ENCODE results near the gene RAD51B.

RAD51B gene

GRCh38 chr14:68518166-68518565, 698.6 kb downstream of the RAD51B start:
- WGBS, 2 experiments (ENCODE audit: insufficient coverage in 2 of 2): 78 to 85% methylated on average over 6 to 8 of the region's 8 CpGs
- Histone ChIP-seq H3K27ac (ENCODE audit: low read depth, low read length, severe bottlenecking) (no peak overlapping the region), H3K36me3 (ENCODE audit: control insufficient read depth, insufficient read depth, low read length) (no peaks in the 10 kb centered on the region), H3K4me1 (ENCODE audit: control insufficient read depth, insufficient read depth, low read length, poor library complexity, severe bottlenecking) (peaks cover 30% of the 10 kb centered on the region), H3K4me3 (ENCODE audit: extremely low read depth, insufficient read depth, low read length, poor library complexity, severe bottlenecking) (no peak overlapping the region), H3K9me3 (ENCODE audit: control insufficient read depth, low read length) (no peaks in the 10 kb centered on the region)

GRCh38 chr14:68518761-68519670, 699.4 kb downstream of the RAD51B start:
- no peak overlapping the region for H3K27ac ChIP-seq (ENCODE audit: low read depth, low read length, severe bottlenecking)
- no peak overlapping the region for H3K4me3 ChIP-seq (ENCODE audit: extremely low read depth, insufficient read depth, low read length, poor library complexity, severe bottlenecking)
- H3K4me1 ChIP-seq (ENCODE audit: control insufficient read depth, insufficient read depth, low read length, poor library complexity, severe bottlenecking): peaks cover 29% of the 10 kb centered on the region
- no peaks in the 10 kb centered on the region for H3K36me3 ChIP-seq (ENCODE audit: control insufficient read depth, insufficient read depth, low read length)
- 87 to 89% methylated on average over 3 of the region's 7 CpGs for WGBS, 2 experiments (ENCODE audit: insufficient coverage in 2 of 2)
- H3K9me3 ChIP-seq (ENCODE audit: control insufficient read depth, low read length): no peaks in the 10 kb centered on the region

DNA sequence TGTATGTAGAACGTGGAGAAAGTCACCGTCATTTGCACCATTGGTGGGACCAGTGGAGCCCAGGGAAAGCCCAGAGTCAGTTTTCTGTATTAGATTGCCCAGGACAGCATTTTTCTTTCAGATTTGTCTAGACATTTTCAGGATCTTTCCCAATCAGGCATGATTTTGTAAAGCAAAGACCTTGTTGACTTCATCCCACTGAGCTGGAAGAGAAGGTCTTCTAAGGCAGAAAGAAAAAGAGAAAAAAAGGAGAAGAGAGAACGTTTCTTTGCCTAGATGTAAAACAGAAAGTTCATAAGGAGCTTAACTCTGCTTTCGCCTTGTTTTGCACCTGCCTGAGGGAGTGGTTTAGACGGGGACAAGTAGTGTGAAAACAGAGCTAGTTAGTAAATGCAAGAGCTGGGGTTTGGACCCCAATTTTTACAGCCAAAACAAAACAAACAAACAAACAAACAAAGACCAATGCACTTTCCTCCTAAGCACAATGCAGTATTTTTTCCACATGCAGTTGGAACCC, 700.1 kb downstream of the RAD51B start:
- 90 to 98% methylated on average over 4 of the region's 5 CpGs for WGBS, 2 experiments (ENCODE audit: insufficient coverage in 2 of 2)
- Histone ChIP-seq H3K27ac (ENCODE audit: low read depth, low read length, severe bottlenecking) (no peak overlapping the region), H3K9me3 (ENCODE audit: control insufficient read depth, low read length) (peaks cover under 1% of the 10 kb centered on the region), H3K4me3 (ENCODE audit: extremely low read depth, insufficient read depth, low read length, poor library complexity, severe bottlenecking) (no peak overlapping the region), H3K36me3 (ENCODE audit: control insufficient read depth, insufficient read depth, low read length) (no peaks in the 10 kb centered on the region), H3K4me1 (ENCODE audit: control insufficient read depth, insufficient read depth, low read length, poor library complexity, severe bottlenecking) (peaks cover 29% of the 10 kb centered on the region)

DNA sequence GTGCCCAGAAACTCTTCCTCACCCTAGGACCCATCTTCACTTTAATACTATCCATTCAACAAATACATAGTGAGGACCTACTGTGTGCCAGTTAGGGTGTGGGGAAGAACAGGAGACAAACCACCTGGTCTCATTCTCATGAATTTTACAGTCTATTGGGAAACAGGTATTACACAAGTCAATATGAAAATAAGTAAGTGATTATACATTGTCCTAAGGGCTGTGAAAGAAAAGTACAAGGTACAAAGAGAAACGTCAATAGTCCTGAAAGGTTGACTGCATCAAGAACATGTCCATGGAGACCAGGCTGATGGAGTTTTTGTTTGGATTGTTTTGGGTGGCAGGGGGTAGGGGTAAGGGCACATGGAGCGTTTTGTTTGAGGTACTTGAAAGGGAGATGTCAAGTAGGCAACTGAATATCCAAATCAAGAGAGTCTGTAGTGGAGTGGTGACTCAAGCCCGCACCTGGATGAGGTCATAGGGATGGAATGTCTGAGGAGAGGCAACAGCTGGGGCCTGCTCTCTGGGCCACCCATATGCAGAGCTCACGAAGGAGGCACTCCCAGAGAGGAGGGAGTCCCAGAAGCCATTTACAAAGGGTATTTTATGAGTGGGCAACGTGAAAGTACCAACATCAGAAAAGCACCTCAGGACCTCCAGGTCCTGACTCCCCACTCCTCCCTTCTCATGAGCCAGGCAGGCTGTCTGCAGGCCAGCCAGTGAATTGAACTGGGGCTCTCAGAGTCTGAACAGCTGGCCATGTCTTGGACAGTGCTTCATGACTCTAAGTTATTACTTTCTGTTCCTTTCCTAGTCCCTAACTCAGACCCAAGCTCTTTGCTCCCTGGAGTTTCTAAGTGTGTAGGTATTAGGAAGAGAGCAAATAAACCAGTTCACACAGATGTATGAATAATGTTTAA, 701.3 kb downstream of the RAD51B start:
- no peaks in the 10 kb centered on the region for H3K36me3 ChIP-seq (ENCODE audit: control insufficient read depth, insufficient read depth, low read length)
- H3K4me3 ChIP-seq (ENCODE audit: extremely low read depth, insufficient read depth, low read length, poor library complexity, severe bottlenecking): no peak overlapping the region
- peaks cover 9% of the 10 kb centered on the region for H3K9me3 ChIP-seq (ENCODE audit: control insufficient read depth, low read length)
- WGBS, 2 experiments (ENCODE audit: insufficient coverage in 2 of 2): 69 to 82% methylated on average over 4 of the region's 5 CpGs
- H3K4me1 ChIP-seq (ENCODE audit: control insufficient read depth, insufficient read depth, low read length, poor library complexity, severe bottlenecking): peaks cover 29% of the 10 kb centered on the region
- peak overlapping the region; percentile 11 for H3K27ac ChIP-seq (ENCODE audit: low read depth, low read length, severe bottlenecking)

DNA sequence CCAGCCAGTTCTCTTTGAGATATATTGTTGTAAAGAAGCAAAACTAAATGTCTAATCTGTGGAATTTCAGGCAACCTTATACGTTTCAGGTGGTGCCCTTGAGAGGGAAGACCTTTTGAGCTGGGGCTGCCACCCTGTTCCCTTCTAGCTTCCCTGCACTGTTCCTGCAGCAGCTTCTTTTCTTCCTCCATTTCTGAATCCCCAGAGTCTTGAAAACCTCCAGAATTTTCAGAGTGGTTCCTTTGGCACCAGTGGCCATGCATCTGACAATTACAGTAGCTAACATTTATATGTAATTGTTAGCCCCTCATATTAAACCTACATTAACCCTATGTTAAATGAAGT, 702.0 kb downstream of the RAD51B start:
- H3K4me1 ChIP-seq (ENCODE audit: control insufficient read depth, insufficient read depth, low read length, poor library complexity, severe bottlenecking): peaks cover 30% of the 10 kb centered on the region

GRCh38 chr14:68521961-68522509, 702.5 kb downstream of the RAD51B start:
- H3K36me3 ChIP-seq (ENCODE audit: control insufficient read depth, insufficient read depth, low read length): no peaks in the 10 kb centered on the region
- H3K4me1 ChIP-seq (ENCODE audit: control insufficient read depth, insufficient read depth, low read length, poor library complexity, severe bottlenecking): peaks cover 33% of the 10 kb centered on the region
- WGBS, 2 experiments (ENCODE audit: insufficient coverage in 2 of 2): 83 to 89% methylated on average over 6 of the region's 8 CpGs
- peaks cover 9% of the 10 kb centered on the region for H3K9me3 ChIP-seq (ENCODE audit: control insufficient read depth, low read length)
- peak overlapping the region; percentile 78 for H3K27ac ChIP-seq (ENCODE audit: low read depth, low read length, severe bottlenecking)
- no peak overlapping the region for H3K4me3 ChIP-seq (ENCODE audit: extremely low read depth, insufficient read depth, low read length, poor library complexity, severe bottlenecking)

More for the DNA sequence above, 702.0 kb downstream of the RAD51B start:
- H3K4me3 ChIP-seq (ENCODE audit: extremely low read depth, insufficient read depth, low read length, poor library complexity, severe bottlenecking): no peak overlapping the region
- H3K36me3 ChIP-seq (ENCODE audit: control insufficient read depth, insufficient read depth, low read length): no peaks in the 10 kb centered on the region
- peak overlapping the region; percentile 11 for H3K27ac ChIP-seq (ENCODE audit: low read depth, low read length, severe bottlenecking)
- H3K9me3 ChIP-seq (ENCODE audit: control insufficient read depth, low read length): peaks cover 9% of the 10 kb centered on the region
- 80% methylated on average over 1 of the region's 1 CpG; no CpG with 5 or more reads in 1 of the 2 experiments for WGBS, 2 experiments (ENCODE audit: insufficient coverage in 2 of 2)

DNA sequence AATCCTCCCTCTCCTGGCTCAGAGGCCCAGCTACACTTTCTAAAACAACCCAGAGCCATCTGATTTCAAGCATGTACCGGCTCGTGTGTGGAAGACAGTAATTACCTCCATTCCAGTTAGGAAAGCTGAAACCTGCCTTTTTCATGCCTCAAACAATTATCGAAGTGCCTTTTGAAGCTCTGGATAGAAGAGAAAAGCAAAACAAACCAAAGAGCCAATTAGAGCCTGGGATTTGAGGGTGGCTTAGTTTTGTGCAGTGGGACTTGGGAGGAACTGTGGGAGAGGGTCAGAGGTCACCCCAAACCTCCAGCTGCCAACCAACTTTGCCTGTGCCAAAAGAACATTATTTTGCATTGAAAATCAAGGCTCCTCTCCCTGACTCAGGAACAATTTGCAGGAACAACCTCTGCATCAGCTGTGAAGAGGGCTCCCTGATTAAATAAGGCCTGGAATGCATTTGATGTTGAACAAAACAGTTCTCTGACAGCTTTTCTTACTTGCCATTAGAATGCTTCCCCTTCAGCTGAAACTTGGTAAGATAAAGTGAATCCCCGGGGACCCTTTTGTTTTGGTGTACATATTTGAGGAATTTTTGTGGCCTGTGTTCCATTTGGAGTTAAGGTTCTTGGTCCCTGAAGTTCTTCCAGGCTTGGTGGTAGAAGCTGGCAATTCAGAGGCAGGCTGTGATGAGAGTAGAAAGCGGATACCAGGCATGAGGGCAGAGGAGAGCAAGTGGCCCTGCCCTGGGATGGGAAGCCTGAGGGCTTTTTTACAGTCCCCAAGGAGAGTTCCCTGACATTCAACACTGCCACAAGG, 703.1 kb downstream of the RAD51B start:
- Histone ChIP-seq H3K4me3 (ENCODE audit: extremely low read depth, insufficient read depth, low read length, poor library complexity, severe bottlenecking) (no peak overlapping the region), H3K36me3 (ENCODE audit: control insufficient read depth, insufficient read depth, low read length) (no peaks in the 10 kb centered on the region), H3K9me3 (ENCODE audit: control insufficient read depth, low read length) (peaks cover 9% of the 10 kb centered on the region), H3K27ac (ENCODE audit: low read depth, low read length, severe bottlenecking) (peak overlapping the region; percentile 78), H3K4me1 (ENCODE audit: control insufficient read depth, insufficient read depth, low read length, poor library complexity, severe bottlenecking) (peaks cover 33% of the 10 kb centered on the region)
- 80 to 82% methylated on average over 2 to 5 of the region's 5 CpGs for WGBS, 2 experiments (ENCODE audit: insufficient coverage in 2 of 2)

DNA sequence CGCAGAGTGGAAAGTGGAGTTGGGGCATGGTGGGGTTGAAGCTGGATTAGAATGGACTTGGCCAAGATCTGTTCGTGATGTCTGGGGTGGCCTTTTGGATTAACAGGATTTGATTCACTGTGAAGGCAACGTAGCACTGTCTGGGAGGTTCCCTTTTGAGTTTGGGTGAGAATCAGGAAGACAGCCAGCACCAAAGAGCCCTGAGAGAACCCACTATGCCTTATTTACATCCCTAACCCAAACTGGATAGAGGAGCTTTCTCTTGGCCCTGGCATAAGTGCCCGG, 703.7 kb downstream of the RAD51B start:
- WGBS, 2 experiments (ENCODE audit: insufficient coverage in 2 of 2): 84 to 100% methylated on average over 1 to 2 of the region's 4 CpGs
- Histone ChIP-seq H3K9me3 (ENCODE audit: control insufficient read depth, low read length) (peaks cover 9% of the 10 kb centered on the region), H3K4me3 (ENCODE audit: extremely low read depth, insufficient read depth, low read length, poor library complexity, severe bottlenecking) (no peak overlapping the region), H3K36me3 (ENCODE audit: control insufficient read depth, insufficient read depth, low read length) (no peaks in the 10 kb centered on the region), H3K27ac (ENCODE audit: low read depth, low read length, severe bottlenecking) (peak overlapping the region; percentile 78), H3K4me1 (ENCODE audit: control insufficient read depth, insufficient read depth, low read length, poor library complexity, severe bottlenecking) (peaks cover 33% of the 10 kb centered on the region)

- WGBS, 2 experiments (ENCODE audit: insufficient coverage in 2 of 2): 91 to 95% methylated on average over 8 to 9 of the region's 12 CpGs
- Histone ChIP-seq H3K4me1 (ENCODE audit: control insufficient read depth, insufficient read depth, low read length, poor library complexity, severe bottlenecking) (peaks cover 33% of the 10 kb centered on the region), H3K27ac (ENCODE audit: low read depth, low read length, severe bottlenecking) (no peak overlapping the region)
Observed at GRCh38 chr14:68523989-68524725, 704.6 kb downstream of the RAD51B start.

More at GRCh38 chr14:68523989-68524725, 704.6 kb downstream of the RAD51B start:
- H3K9me3 ChIP-seq (ENCODE audit: control insufficient read depth, low read length): peaks cover 14% of the 10 kb centered on the region
- H3K36me3 ChIP-seq (ENCODE audit: control insufficient read depth, insufficient read depth, low read length): no peaks in the 10 kb centered on the region
- no peak overlapping the region for H3K4me3 ChIP-seq (ENCODE audit: extremely low read depth, insufficient read depth, low read length, poor library complexity, severe bottlenecking)

Measured in mesodermal cell (in vitro differentiated cells).